ENCODE results near the gene DENND2C.

The DENND2C gene

GRCh38 chr1:114609826-114610225 is 60.0 kb downstream of the DENND2C start:
- no peak for TF ChIP-seq CTCF (IDR thresholded peaks at IDR 0.05; ENCODE audit: borderline replicate concordance, insufficient read depth, low read depth, low read length)
- no peak overlapping the region for H3K4me3 ChIP-seq (ENCODE audit: low read depth, low read length)

- no peak for TF ChIP-seq CTCF (IDR thresholded peaks at IDR 0.05; ENCODE audit: borderline replicate concordance, insufficient read depth, low read depth, low read length)
- H3K4me3 ChIP-seq (ENCODE audit: low read depth, low read length): no peak overlapping the region
Observed at GRCh38 chr1:114609026-114609425, 60.8 kb downstream of the DENND2C start.

- TF ChIP-seq CTCF (IDR thresholded peaks at IDR 0.05; ENCODE audit: borderline replicate concordance, insufficient read depth, low read depth, low read length): no peak
- H3K4me3 ChIP-seq (ENCODE audit: low read depth, low read length): no peak overlapping the region
Observed at GRCh38 chr1:114607223-114607622, 62.6 kb downstream of the DENND2C start.

- TF ChIP-seq CTCF (IDR thresholded peaks at IDR 0.05; ENCODE audit: borderline replicate concordance, insufficient read depth, low read depth, low read length): no peak
- H3K4me3 ChIP-seq (ENCODE audit: low read depth, low read length): no peak overlapping the region
Observed at GRCh38 chr1:114597949-114598348, 71.9 kb downstream of the DENND2C start.

- no peak overlapping the region for H3K4me3 ChIP-seq (ENCODE audit: low read depth, low read length)
- no peak for TF ChIP-seq CTCF (IDR thresholded peaks at IDR 0.05; ENCODE audit: borderline replicate concordance, insufficient read depth, low read depth, low read length)
Observed at GRCh38 chr1:114595602-114596001, 74.2 kb downstream of the DENND2C start.

- no peak overlapping the region for H3K4me3 ChIP-seq (ENCODE audit: low read depth, low read length)
- no peak for TF ChIP-seq CTCF (IDR thresholded peaks at IDR 0.05; ENCODE audit: borderline replicate concordance, insufficient read depth, low read depth, low read length)
Observed at GRCh38 chr1:114594046-114594445, 75.8 kb downstream of the DENND2C start.

- TF ChIP-seq CTCF (IDR thresholded peaks at IDR 0.05; ENCODE audit: borderline replicate concordance, insufficient read depth, low read depth, low read length): no peak
- no peak overlapping the region for H3K4me3 ChIP-seq (ENCODE audit: low read depth, low read length)
Observed at GRCh38 chr1:114589122-114589521, 80.7 kb downstream of the DENND2C start.

All from GM12875 (cell line).